CD4-positive, alpha-beta T cell treated with Interleukin-12 subunit alpha and Interleukin-12 subunit beta, for 1 hour (primary cell): Measurements from ENCODE around the gene ECPAS.
"Not testable (repeated sequence)": the region's sequence is repeated elsewhere in the genome, so short reads cannot be mapped to it uniquely, and the experiment has no call there.

Experiments used
- DNase-seq: peaks from one replicate; pipeline ENCODE4 v3.0.0-alpha.2; 2020

Gene ECPAS

GRCh38 chr9:111475195-111475594 lies 9.0 kb downstream of the ECPAS start:
- DNase-seq: no peak

- DNase-seq: no peak
Measured at GRCh38 chr9:111474385-111474784, 9.8 kb downstream of the ECPAS start.

GRCh38 chr9:111467778-111468367 lies 16.3 kb downstream of the ECPAS start:
- DNase-seq: no peak

GRCh38 chr9:111463048-111463447 lies 21.1 kb downstream of the ECPAS start:
- DNase-seq: no peak

GRCh38 chr9:111458139-111459009 lies 25.8 kb downstream of the ECPAS start:
- DNase-seq: no peak

- no peak for DNase-seq
Measured at GRCh38 chr9:111456529-111456928, 27.7 kb downstream of the ECPAS start.

GRCh38 chr9:111455638-111456037 lies 28.5 kb downstream of the ECPAS start:
- DNase-seq: no peak

GRCh38 chr9:111454751-111455150 lies 29.4 kb downstream of the ECPAS start:
- no peak for DNase-seq

- DNase-seq: no peak
Measured at GRCh38 chr9:111451570-111451969, 32.6 kb downstream of the ECPAS start.

- no peak for DNase-seq
Measured at GRCh38 chr9:111450124-111450523, 34.1 kb downstream of the ECPAS start.

GRCh38 chr9:111449705-111450104 lies 34.5 kb downstream of the ECPAS start:
- DNase-seq: no peak

- DNase-seq: not testable (repeated sequence)
Measured at GRCh38 chr9:111445799-111446198, 38.4 kb downstream of the ECPAS start.

GRCh38 chr9:111443454-111443853 lies 40.7 kb downstream of the ECPAS start:
- DNase-seq: no peak

GRCh38 chr9:111442360-111443027 lies 41.7 kb downstream of the ECPAS start:
- DNase-seq: no peak

- no peak for DNase-seq
Measured at GRCh38 chr9:111440226-111440625, 44.0 kb downstream of the ECPAS start.

GRCh38 chr9:111438541-111439235 lies 45.5 kb downstream of the ECPAS start:
- no peak for DNase-seq

- DNase-seq: no peak
Measured at GRCh38 chr9:111436571-111436970, 47.6 kb downstream of the ECPAS start.

- DNase-seq: no peak
Measured at GRCh38 chr9:111433082-111433481, 51.1 kb downstream of the ECPAS start.

- DNase-seq: no peak
Measured at GRCh38 chr9:111431684-111432083, 52.5 kb downstream of the ECPAS start.

- no peak for DNase-seq
Measured at GRCh38 chr9:111429175-111429574, 55.0 kb downstream of the ECPAS start.

- no peak for DNase-seq
Measured at GRCh38 chr9:111427186-111427585, 57.0 kb downstream of the ECPAS start.

GRCh38 chr9:111423389-111423788 lies 60.8 kb downstream of the ECPAS start:
- no peak for DNase-seq

- DNase-seq: no peak
Measured at GRCh38 chr9:111414406-111414805, 69.8 kb downstream of the ECPAS start.
